ENCODE data around the gene GPS1. TPM values are rescaled to one million over a fixed set of nuclear protein-coding genes. Genes with fewer than 3 reads are reported as not detected.

The GPS1 gene
- total and polyA plus RNA-seq, 5 donors = 75.1 to 93.7 (median 87.8) TPM

DNA sequence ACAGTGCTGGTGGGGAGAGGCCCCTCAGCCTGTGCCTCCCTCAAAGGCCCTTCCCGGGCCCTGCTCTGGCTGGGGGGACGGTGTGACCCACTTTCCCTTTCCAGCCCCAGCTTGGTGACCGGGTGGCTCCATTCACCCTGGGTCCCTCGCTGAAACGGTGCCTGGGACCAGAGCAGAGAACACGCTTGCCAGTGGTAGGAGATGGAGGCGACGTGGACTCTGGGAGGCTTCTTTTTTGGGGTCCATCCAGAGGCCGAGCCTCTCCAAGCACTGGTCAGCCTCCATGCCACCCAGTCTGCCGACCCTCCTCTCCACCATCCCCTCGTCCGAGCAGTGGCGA, 36.8 kb upstream of the GPS1 start:
- Histone ChIP-seq H3K4me3 (ENCODE audit: low read length) (no peak overlapping the region), H3K27me3 (ENCODE audit: control insufficient read depth, insufficient read depth) (no peaks in the 10 kb centered on the region), H3K27ac (ENCODE audit: low read length) (no peak overlapping the region), H3K9me3 (ENCODE audit: control insufficient read depth, low read length) (no peaks in the 10 kb centered on the region), H3K4me1 (ENCODE audit: control insufficient read depth, insufficient read depth, low read length) (peaks cover 2% of the 10 kb centered on the region)
- no peak for ATAC-seq
- no peak for DNase-seq
- WGBS = 88% methylated on average over 13 of the region's 13 CpGs
- intact Hi-C loops (cut with DNase I) = loop anchor here in 1 of 4 donors (5.0 kb wide), 1 partner anchor 53 kb away; the partner anchor contains the start of gene NOTUM

DNA sequence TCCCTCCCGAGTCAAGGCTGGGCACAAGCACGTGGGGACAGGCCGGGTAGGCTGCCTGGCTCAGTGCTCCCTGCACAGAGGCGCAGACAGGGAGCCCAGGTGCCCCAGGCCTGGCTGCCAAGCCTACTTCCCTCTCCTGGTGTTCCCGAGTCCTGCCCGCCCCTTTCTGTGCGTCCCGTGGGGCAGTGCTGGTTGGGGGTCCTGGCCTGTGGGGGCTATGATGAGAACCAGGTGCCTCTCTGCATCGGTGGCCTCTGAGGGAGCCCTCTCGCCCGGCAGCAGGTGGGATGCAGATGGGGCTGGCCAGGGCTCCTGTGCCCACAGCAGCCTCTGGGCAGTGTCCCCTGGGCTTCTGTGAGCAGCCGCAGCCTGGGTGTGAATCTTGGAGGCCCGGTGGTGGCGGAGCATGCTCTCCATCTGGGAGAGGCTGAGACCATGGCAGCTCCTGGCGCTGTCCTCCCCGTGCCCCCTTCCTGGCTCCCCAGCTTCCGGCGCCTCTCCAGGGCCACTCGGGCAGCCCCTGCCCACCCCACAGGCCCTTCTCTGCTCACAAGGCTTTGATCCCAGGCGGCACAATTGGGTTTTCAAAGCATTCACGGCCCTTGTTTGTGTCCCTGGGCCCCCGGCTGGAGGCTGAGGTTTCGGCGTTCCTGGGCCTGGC, 36.3 kb upstream of the GPS1 start:
- H3K9me3 ChIP-seq (ENCODE audit: control insufficient read depth, low read length) = no peaks in the 10 kb centered on the region
- intact Hi-C loops (cut with DNase I) = loop anchor here in 1 of 4 donors (5.0 kb wide), 1 partner anchor 53 kb away; the partner anchor contains the start of gene NOTUM
- H3K27me3 ChIP-seq (ENCODE audit: control insufficient read depth, insufficient read depth) = no peaks in the 10 kb centered on the region
- H3K4me3 ChIP-seq (ENCODE audit: low read length) = no peak overlapping the region
- DNase-seq (no peak), ATAC-seq (no peak)
- WGBS = 84% methylated on average over 24 of the region's 24 CpGs
- peaks cover 2% of the 10 kb centered on the region for H3K4me1 ChIP-seq (ENCODE audit: control insufficient read depth, insufficient read depth, low read length)
- no peak overlapping the region for H3K27ac ChIP-seq (ENCODE audit: low read length)

DNA sequence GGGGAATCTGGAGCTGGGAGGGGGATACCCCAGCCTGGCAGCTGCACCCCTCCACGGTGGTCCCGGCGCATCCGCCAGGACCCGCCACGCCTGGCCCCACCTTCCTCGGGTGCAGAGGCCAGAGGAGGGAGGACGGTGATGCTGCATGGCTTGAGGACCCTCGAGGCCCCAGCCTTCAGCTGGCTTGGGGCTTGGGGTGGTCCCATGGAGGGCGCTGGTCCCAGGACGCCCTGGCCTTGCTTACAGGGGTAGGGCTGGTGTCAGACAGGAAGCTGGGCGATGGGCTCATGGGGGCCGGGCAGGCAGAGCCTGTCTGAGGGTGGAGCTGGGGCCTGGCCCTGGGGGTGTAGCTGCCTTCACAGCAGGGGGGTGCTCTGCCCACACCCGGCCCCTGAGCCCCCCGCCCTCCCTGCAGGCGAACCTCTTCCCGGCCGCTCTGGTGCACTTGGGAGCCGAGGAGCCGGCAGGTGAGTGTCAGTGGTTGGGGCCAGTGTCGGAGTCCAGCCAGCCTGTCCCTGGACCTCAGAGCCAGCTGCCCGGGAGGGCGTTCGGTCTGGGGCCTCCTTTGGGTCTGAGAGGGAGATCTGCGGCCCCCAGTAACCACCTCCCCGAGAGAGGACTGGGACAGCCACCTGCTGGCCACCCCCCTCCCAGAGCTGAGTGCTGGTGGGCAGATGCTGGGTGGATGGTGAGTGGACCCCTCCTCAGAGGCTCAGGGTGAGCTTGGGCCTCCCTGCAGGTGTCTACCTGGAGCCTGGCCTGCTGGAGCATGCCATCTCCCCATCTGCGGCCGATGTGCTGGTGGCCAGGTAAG, 35.4 kb upstream of the GPS1 start:
- DNase-seq = no peak
- Histone ChIP-seq H3K4me1 (ENCODE audit: control insufficient read depth, insufficient read depth, low read length) (peaks cover 2% of the 10 kb centered on the region), H3K4me3 (ENCODE audit: low read length) (no peak overlapping the region), H3K9me3 (ENCODE audit: control insufficient read depth, low read length) (no peaks in the 10 kb centered on the region), H3K27me3 (ENCODE audit: control insufficient read depth, insufficient read depth) (no peaks in the 10 kb centered on the region), H3K27ac (ENCODE audit: low read length) (no peak overlapping the region)
- no peak for ATAC-seq
- WGBS = 90% methylated on average over 28 of the region's 28 CpGs
- intact Hi-C loops (cut with DNase I) = loop anchor here in 1 of 4 donors (5.0 kb wide), 1 partner anchor 54 kb away; the partner anchor contains the start of gene NOTUM

DNA sequence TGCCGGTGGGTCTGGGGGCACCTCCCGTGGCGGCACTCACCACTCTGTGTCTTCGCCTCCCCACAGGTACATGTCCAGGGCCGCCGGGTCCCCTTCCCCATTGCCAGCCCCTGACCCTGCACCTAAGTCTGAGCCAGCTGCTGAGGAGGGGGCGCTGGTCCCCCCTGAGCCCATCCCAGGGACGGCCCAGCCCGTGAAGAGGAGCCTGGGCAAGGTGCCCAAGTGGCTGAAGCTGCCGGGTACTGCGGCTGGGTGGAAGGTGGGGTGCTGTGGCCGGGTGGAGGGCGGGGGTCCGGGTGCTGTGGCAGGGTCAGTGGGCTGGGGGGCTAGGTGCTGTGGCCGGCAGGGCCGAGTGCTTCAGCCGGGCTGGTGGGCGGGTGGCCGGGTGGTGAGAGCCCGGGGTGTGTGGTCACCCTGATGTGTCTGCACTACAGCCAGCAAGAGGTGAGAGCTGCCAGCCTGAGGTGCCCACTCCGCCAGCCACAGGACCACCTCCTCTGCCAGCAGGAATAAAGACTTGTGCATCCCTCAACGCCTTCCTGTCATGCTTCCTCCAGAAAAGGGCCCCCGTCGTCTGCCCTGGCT, 34.7 kb upstream of the GPS1 start:
- WGBS = 84% methylated on average over 24 of the region's 24 CpGs
- ATAC-seq (no peak), DNase-seq (no peak)
- Histone ChIP-seq H3K4me3 (ENCODE audit: low read length) (no peak overlapping the region), H3K27me3 (ENCODE audit: control insufficient read depth, insufficient read depth) (no peaks in the 10 kb centered on the region), H3K4me1 (ENCODE audit: control insufficient read depth, insufficient read depth, low read length) (peaks cover 3% of the 10 kb centered on the region), H3K9me3 (ENCODE audit: control insufficient read depth, low read length) (no peaks in the 10 kb centered on the region), H3K27ac (ENCODE audit: low read length) (no peak overlapping the region)
- intact Hi-C loops (cut with DNase I) = loop anchor here in 1 of 4 donors (5.0 kb wide), 1 partner anchor 55 kb away; the partner anchor contains the start of gene NOTUM

DNA sequence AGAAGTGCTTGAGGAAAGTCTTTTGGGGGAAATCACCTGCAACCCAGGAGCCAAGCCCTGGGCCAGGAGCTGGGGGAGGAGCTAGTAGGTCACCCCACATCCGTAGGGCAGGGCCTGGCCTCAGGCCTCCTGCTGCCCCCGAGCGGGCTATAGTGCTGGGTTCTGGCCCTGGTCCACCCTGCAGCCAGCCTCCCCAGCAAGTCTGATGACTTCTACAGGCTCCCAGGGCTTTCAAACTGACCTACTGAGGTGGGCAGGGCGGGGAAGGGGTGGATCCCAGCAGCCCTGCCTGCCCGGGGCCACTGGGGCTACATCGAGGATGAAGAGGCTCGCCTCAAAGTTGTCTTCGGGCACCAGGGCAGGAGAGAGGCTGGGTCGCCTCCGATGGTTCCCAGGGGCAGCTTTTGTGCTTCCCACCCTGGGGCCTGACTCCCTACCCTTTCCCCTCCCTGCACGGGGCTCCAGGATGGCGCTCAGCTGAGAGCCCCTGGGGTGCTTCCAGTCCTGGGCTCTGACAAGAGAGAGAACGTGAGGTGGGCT, 34.0 kb upstream of the GPS1 start:
- Histone ChIP-seq H3K27me3 (ENCODE audit: control insufficient read depth, insufficient read depth) (no peaks in the 10 kb centered on the region), H3K4me3 (ENCODE audit: low read length) (no peak overlapping the region), H3K4me1 (ENCODE audit: control insufficient read depth, insufficient read depth, low read length) (peaks cover 5% of the 10 kb centered on the region), H3K27ac (ENCODE audit: low read length) (no peak overlapping the region), H3K9me3 (ENCODE audit: control insufficient read depth, low read length) (no peaks in the 10 kb centered on the region)
- ATAC-seq = no peak
- intact Hi-C loops (cut with DNase I) = loop anchor here in 1 of 4 donors (5.0 kb wide), 1 partner anchor 55 kb away; the partner anchor contains the start of gene NOTUM
- 83% methylated on average over 13 of the region's 13 CpGs for WGBS
- DNase-seq = no peak

DNA sequence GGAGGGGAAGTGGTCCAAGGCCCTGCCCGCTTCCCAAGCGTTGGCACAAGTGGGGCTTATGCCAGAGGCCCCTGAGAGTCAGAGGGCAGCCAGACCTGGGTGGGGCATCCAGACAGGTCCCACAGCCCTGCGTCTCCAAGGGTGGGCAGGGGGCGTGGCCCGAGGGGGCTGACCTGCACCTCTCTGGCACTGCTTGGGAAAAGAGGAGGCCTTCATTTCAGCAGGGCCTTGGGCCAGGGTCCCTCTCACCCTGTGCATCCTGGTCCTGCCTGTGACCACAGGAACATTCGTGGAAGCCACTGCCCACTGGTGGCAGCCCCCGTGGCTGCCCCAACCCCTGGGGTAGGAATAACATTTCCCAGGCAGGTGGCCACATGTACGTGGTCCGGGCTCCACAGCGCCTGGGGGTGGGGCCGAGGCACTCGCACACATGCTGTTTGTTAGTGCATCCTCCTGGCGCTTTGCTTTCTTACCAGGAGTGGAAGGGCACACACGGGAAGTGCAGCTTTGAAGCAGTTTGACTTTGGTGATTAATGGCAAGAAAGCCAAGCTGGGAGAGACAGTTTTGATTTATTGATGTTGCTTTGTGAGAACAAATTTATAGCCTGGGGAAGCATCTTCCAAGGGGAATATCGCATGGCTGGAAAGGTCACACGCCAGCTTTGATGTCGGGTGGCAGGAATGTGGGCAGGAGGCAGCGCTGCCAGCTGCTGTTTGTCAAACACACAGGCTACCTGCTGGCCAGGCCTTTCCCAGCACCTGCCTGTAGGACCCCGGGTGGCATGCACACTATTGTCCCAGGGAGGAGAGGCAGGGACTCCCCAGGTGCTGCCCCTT, 33.3 kb upstream of the GPS1 start:
- ATAC-seq (no peak), DNase-seq (no peak)
- intact Hi-C loops (cut with DNase I) = loop anchor here in 1 of 4 donors (5.0 kb wide), 1 partner anchor 56 kb away; the partner anchor contains the start of gene NOTUM
- Histone ChIP-seq H3K4me3 (ENCODE audit: low read length) (no peak overlapping the region), H3K27me3 (ENCODE audit: control insufficient read depth, insufficient read depth) (no peaks in the 10 kb centered on the region), H3K27ac (ENCODE audit: low read length) (no peak overlapping the region), H3K4me1 (ENCODE audit: control insufficient read depth, insufficient read depth, low read length) (peaks cover 5% of the 10 kb centered on the region), H3K9me3 (ENCODE audit: control insufficient read depth, low read length) (no peaks in the 10 kb centered on the region)
- 75% methylated on average over 19 of the region's 19 CpGs for WGBS

DNA sequence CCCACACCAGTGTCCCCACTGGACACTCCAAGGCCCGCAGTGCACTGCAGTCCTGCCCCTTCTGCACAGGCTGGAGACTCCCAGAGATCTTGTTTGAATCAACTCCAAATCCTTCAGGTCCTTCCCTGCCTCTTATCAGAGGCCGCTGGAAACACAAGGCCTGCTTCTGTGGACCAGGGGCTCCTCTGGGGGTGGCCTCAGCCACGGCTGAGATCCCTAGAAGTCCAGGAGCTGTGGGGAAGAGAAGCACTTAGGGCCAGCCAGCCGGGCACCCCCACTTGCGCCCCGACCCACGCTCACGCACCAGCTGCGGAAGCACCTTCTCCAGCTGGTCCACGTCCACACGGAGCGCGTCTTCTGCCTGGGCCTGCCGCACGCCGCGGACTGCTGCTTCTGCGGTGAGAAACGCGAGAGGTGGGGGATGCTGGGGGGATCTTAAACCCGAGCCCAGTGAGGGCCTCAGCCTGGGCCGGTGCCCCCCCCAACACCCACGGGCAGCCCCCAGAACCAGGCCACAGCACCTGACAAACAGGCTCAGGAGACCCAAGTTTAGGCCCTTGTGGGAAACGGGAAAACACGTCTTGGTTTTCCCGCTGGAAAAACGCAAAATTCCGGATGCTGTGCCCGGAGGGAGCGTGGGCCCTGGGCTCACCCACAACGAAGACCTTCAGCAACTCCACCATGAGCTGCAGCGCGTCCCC, 32.6 kb upstream of the GPS1 start:
- no peak overlapping the region for H3K4me3 ChIP-seq (ENCODE audit: low read length)
- DNase-seq (no peak), ATAC-seq (no peak)
- no peak overlapping the region for H3K27ac ChIP-seq (ENCODE audit: low read length)
- no peaks in the 10 kb centered on the region for H3K9me3 ChIP-seq (ENCODE audit: control insufficient read depth, low read length)
- no peaks in the 10 kb centered on the region for H3K27me3 ChIP-seq (ENCODE audit: control insufficient read depth, insufficient read depth)
- H3K4me1 ChIP-seq (ENCODE audit: control insufficient read depth, insufficient read depth, low read length) = peaks cover 3% of the 10 kb centered on the region
- intact Hi-C loops (cut with DNase I) = loop anchor here in 1 of 4 donors (5.0 kb wide), 1 partner anchor 57 kb away; the partner anchor contains the start of gene NOTUM
- 86% methylated on average over 33 of the region's 33 CpGs for WGBS

DNA sequence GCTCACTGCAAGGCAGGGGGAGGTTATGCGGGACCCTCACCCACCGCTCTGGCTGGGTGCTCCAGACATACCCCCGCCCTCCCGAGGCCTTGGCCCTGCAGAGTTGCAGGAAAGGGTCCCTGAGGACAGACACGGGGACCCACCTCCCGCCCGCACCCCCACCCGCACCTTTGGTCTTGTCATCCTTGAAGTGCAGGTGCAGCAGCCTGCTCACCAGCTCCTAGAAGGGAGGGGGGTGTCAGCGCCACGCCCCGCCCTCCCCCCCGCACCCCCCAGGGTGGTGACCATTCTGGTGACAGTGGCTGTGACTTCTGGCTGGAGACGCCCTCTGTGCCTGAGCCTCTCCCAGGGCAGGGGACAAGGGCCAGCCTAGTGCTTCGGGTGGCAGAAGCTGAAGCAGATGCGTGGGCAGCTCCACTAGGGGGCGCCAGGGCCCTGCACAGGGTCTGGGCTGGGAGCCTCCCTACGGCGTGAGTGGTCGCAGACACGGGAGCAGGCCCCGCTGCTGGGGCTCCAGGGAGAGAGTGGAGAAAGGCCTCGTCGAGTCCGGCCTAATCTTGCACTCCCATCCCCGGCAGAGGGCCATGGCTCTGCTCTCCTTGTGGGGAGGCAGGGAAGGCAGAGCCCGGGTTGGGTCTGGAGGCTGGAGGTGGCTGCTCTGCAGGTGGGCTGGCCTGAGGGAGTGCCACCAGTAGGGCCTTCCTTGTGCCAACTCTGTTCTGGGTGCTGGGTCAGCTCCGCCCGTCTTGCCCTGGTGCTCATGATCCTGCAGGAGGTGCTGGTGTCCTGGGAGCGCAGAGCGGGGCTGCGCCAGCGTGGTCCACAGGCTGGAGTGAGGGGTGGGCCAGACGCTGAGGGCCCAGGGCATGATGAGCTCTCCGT, 31.8 kb upstream of the GPS1 start:
- DNase-seq (peak in 2 of 3 donors; percentile 63 to 80), ATAC-seq (no peak)
- intact Hi-C loops (cut with DNase I) = loop anchor here in 3 of 4 donors (5.0 kb wide), 2 partner anchors 58 to 63 kb away; partner anchors contain the start of gene NOTUM (in 2 of the 3)
- peaks cover 3% of the 10 kb centered on the region for H3K4me1 ChIP-seq (ENCODE audit: control insufficient read depth, insufficient read depth, low read length)
- H3K27me3 ChIP-seq (ENCODE audit: control insufficient read depth, insufficient read depth) = no peaks in the 10 kb centered on the region
- no peak overlapping the region for H3K4me3 ChIP-seq (ENCODE audit: low read length)
- H3K27ac ChIP-seq (ENCODE audit: low read length) = no peak overlapping the region
- WGBS = 62% methylated on average over 34 of the region's 34 CpGs
- H3K9me3 ChIP-seq (ENCODE audit: control insufficient read depth, low read length) = no peaks in the 10 kb centered on the region

DNA sequence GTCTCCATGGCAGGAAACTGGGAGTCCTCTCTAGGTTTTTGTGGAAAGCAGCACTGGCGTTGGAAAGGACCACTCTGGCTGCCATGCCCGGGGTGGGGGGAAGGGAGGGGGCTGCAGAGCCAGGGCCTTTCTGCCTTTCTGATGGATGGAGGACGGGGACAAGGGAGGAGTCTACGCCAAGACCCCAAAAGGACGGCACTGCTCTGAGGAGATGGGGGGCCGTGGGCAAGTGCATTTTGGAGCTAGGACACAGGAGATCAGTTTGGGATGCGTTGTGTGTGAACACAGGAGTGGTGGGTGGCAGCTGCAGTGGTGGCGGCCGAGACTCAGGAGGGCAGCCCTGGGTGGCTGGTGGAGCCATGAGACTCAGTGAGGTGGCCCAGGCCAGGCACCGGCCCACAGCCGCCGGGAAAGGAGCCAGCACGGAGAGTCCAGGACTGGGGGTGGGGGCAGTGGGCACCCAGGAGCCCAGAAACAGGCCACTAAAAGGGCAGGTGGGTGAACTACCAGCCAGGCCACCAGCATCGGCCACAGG, 31.1 kb upstream of the GPS1 start:
- WGBS = 77% methylated on average over 14 of the region's 14 CpGs
- DNase-seq = no peak
- Histone ChIP-seq H3K4me1 (ENCODE audit: control insufficient read depth, insufficient read depth, low read length) (peaks cover 3% of the 10 kb centered on the region), H3K9me3 (ENCODE audit: control insufficient read depth, low read length) (no peaks in the 10 kb centered on the region), H3K27me3 (ENCODE audit: control insufficient read depth, insufficient read depth) (no peaks in the 10 kb centered on the region), H3K4me3 (ENCODE audit: low read length) (no peak overlapping the region), H3K27ac (ENCODE audit: low read length) (no peak overlapping the region)
- intact Hi-C loops (cut with DNase I) = loop anchor here in 3 of 4 donors (1.0 to 5.0 kb wide), 3 partner anchors 58 to 63 kb away; partner anchors contain the start of gene NOTUM (in 1 of the 3)
- no peak for ATAC-seq

All from right cardiac atrium (tissue), 5 donors.